ENCODE measurements around the gene INPP4A. TPM values are rescaled to one million over a fixed set of nuclear protein-coding genes. Genes with fewer than 3 reads are reported as not detected.

Gene INPP4A
- total and polyA plus RNA-seq, 2 donors (not counting 3 experiments of a cell fraction or from before 2014, with no cell fraction given) = 14.9 to 28.8 TPM

GRCh38 chr2:98467082-98467536 lies 22.5 kb downstream of the INPP4A start:
- Histone ChIP-seq H3K27me3 (ENCODE audit: control insufficient read depth in 2 of 2, insufficient read depth in 2 of 2, low read length in 2 of 2) (no peaks in the 10 kb centered on the region), H3K4me3 (replicated peaks in 1 of 3; ENCODE audit: insufficient read depth in 1 of 3, low read depth in 1 of 3, low read length in 3 of 3) (no peak overlapping the region), H3K9me3 (replicated peaks; ENCODE audit: control insufficient read depth, insufficient read depth, low read length) (no peaks in the 10 kb centered on the region), H3K27ac (ENCODE audit: insufficient read depth, low read depth, low read length) (no peak overlapping the region), H3K36me3 (ENCODE audit: control insufficient read depth in 2 of 2, extremely low read depth in 1 of 2, insufficient read depth in 2 of 2, low read length in 2 of 2) (no peaks in the 10 kb centered on the region), H3K9ac (replicated peaks; ENCODE audit: extremely low read depth, insufficient read depth, low read length) (no peak overlapping the region), H4K20me1 (replicated peaks; ENCODE audit: control insufficient read depth, extremely low read depth, insufficient read depth, low read length) (no peaks in the 10 kb centered on the region), H3K79me2 (ENCODE audit: control insufficient read depth, insufficient read depth, low read length) (peaks cover 23% of the 10 kb centered on the region), H3K4me1 (ENCODE audit: control insufficient read depth, extremely low read depth, insufficient read depth, low read length) (peaks cover 20% of the 10 kb centered on the region), H3K4me2 (ENCODE audit: insufficient read depth, low read length) (no peak overlapping the region), H2AFZ (ENCODE audit: low read depth, low read length) (no peak overlapping the region), H3K9me1 (replicated peaks; ENCODE audit: control insufficient read depth, extremely low read depth, insufficient read depth, low read length) (no peaks in the 10 kb centered on the region)
- DNase-seq (ENCODE audit: low read depth, low spot score) (no peak), FAIRE-seq (no peak)
- intact Hi-C loops (cut with micrococcal nuclease) (no loop called here), dilution Hi-C loops (cut with MboI; ENCODE audit: extremely low pct_ligation_motif_present, low sequenced_read_pairs) (no loop called here)
- ChIA-PET CTCF (interaction anchor here (3.8 kb wide), 1 partner anchor 20 kb away, joined by 18 read pairs; no protein-coding TSS in a partner anchor), POLR2A (no interaction called here)
- no TSS peak for BruUV-seq (replicated peaks)
- no peak for TF ChIP-seq MYC (IDR thresholded peaks at IDR 0.05; ENCODE audit: low read depth, low read length)
- TF ChIP-seq, protein P1, sequence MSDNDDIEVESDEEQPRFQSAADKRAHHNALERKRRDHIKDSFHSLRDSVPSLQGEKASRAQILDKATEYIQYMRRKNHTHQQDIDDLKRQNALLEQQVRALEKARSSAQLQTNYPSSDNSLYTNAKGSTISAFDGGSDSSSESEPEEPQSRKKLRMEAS (IDR thresholded peaks at IDR 0.05; ENCODE audit: insufficient read depth, insufficient read length) = no peak
- TF ChIP-seq POLR2AphosphoS5 (IDR thresholded peaks at IDR 0.05; ENCODE audit: insufficient read depth, low read depth, low read length) = no peak
- no peak for TF ChIP-seq EZH2 (IDR thresholded peaks at IDR 0.05; ENCODE audit: borderline replicate concordance, low read depth, low read length, severe bottlenecking)
- no peak for TF ChIP-seq POLR2A (IDR thresholded peaks at IDR 0.05; ENCODE audit: low read depth, low read length)
- no peak for TF ChIP-seq JUN (IDR thresholded peaks at IDR 0.05; ENCODE audit: borderline replicate concordance, insufficient read depth, insufficient read length, low read depth)

- H3K4me3 ChIP-seq (replicated peaks in 1 of 3; ENCODE audit: insufficient read depth in 1 of 3, low read depth in 1 of 3, low read length in 3 of 3) = no peak overlapping the region
- dilution Hi-C loops (cut with MboI; ENCODE audit: extremely low pct_ligation_motif_present, low sequenced_read_pairs) = no loop called here
- no peaks in the 10 kb centered on the region for H4K20me1 ChIP-seq (replicated peaks; ENCODE audit: control insufficient read depth, extremely low read depth, insufficient read depth, low read length)
- no peaks in the 10 kb centered on the region for H3K9me1 ChIP-seq (replicated peaks; ENCODE audit: control insufficient read depth, extremely low read depth, insufficient read depth, low read length)
- FAIRE-seq = no peak
- no peak for TF ChIP-seq POLR2A (IDR thresholded peaks at IDR 0.05; ENCODE audit: low read depth, low read length)
- TF ChIP-seq, protein P1 (IDR thresholded peaks at IDR 0.05; ENCODE audit: insufficient read depth, insufficient read length) = no peak
- no peak for TF ChIP-seq POLR2AphosphoS5 (IDR thresholded peaks at IDR 0.05; ENCODE audit: insufficient read depth, low read depth, low read length)
- TF ChIP-seq, protein P2, sequence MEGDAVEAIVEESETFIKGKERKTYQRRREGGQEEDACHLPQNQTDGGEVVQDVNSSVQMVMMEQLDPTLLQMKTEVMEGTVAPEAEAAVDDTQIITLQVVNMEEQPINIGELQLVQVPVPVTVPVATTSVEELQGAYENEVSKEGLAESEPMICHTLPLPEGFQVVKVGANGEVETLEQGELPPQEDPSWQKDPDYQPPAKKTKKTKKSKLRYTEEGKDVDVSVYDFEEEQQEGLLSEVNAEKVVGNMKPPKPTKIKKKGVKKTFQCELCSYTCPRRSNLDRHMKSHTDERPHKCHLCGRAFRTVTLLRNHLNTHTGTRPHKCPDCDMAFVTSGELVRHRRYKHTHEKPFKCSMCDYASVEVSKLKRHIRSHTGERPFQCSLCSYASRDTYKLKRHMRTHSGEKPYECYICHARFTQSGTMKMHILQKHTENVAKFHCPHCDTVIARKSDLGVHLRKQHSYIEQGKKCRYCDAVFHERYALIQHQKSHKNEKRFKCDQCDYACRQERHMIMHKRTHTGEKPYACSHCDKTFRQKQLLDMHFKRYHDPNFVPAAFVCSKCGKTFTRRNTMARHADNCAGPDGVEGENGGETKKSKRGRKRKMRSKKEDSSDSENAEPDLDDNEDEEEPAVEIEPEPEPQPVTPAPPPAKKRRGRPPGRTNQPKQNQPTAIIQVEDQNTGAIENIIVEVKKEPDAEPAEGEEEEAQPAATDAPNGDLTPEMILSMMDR (IDR thresholded peaks at IDR 0.05; ENCODE audit: extremely low read depth in 1 of 2, insufficient read depth in 1 of 2, low read depth in 1 of 2, low read length in 2 of 2) = no peak
- TF ChIP-seq JUN (IDR thresholded peaks at IDR 0.05; ENCODE audit: borderline replicate concordance, insufficient read depth, insufficient read length, low read depth) = no peak
- TF ChIP-seq EZH2 (IDR thresholded peaks at IDR 0.05; ENCODE audit: borderline replicate concordance, low read depth, low read length, severe bottlenecking) = no peak
- no peak for TF ChIP-seq MYC (IDR thresholded peaks at IDR 0.05; ENCODE audit: low read depth, low read length)
- TF ChIP-seq FOS (IDR thresholded peaks at IDR 0.05; ENCODE audit: borderline replicate concordance, insufficient read depth, low read length) = no peak
- TF ChIP-seq GATA2 (IDR thresholded peaks at IDR 0.05; ENCODE audit: insufficient read depth, insufficient read length, low read depth, low read length) = no peak
- no peaks in the 10 kb centered on the region for H3K9me3 ChIP-seq (replicated peaks; ENCODE audit: control insufficient read depth, insufficient read depth, low read length)
- peaks cover 26% of the 10 kb centered on the region for H3K79me2 ChIP-seq (ENCODE audit: control insufficient read depth, insufficient read depth, low read length)
- intact Hi-C loops (cut with micrococcal nuclease) = no loop called here
- H3K4me2 ChIP-seq (ENCODE audit: insufficient read depth, low read length) = no peak overlapping the region
- ChIA-PET CTCF (no interaction called here), POLR2A (no interaction called here)
- no peak overlapping the region for H3K9ac ChIP-seq (replicated peaks; ENCODE audit: extremely low read depth, insufficient read depth, low read length)
- DNase-seq (ENCODE audit: low read depth, low spot score) = no peak
- no TSS peak for BruUV-seq (replicated peaks)
- H2AFZ ChIP-seq (ENCODE audit: low read depth, low read length) = no peak overlapping the region
- H3K27me3 ChIP-seq (ENCODE audit: control insufficient read depth in 2 of 2, insufficient read depth in 2 of 2, low read length in 2 of 2) = no peaks in the 10 kb centered on the region
- H3K27ac ChIP-seq (ENCODE audit: insufficient read depth, low read depth, low read length) = no peak overlapping the region
- H3K4me1 ChIP-seq (ENCODE audit: control insufficient read depth, extremely low read depth, insufficient read depth, low read length) = peaks cover 20% of the 10 kb centered on the region
- no peaks in the 10 kb centered on the region for H3K36me3 ChIP-seq (ENCODE audit: control insufficient read depth in 2 of 2, extremely low read depth in 1 of 2, insufficient read depth in 2 of 2, low read length in 2 of 2)
These were observed 23.0 kb downstream of the INPP4A start for GRCh38 chr2:98467652-98468051.

Data from endothelial cell of umbilical vein (primary cell).